VCaP (cell line): ENCODE measurements around the gene ICA1L.
"Not testable (repeated sequence)": the region's sequence is repeated elsewhere in the genome, so short reads cannot be mapped to it uniquely, and the experiment has no call there.

Experiments
- H3K27ac ChIP-seq: fragments of 450-650 bp; 2 replicates; pipeline ENCODE4 v1.5.1; 2017
- TF ChIP-seq, protein P1 (sequence below): fragments of 450-650 bp; conservative IDR thresholded peaks from 2 replicates; pipeline ENCODE4 v1.5.1; 2017; ENCODE audit warnings: mild to moderate bottlenecking, moderate library complexity

Gene ICA1L

DNA sequence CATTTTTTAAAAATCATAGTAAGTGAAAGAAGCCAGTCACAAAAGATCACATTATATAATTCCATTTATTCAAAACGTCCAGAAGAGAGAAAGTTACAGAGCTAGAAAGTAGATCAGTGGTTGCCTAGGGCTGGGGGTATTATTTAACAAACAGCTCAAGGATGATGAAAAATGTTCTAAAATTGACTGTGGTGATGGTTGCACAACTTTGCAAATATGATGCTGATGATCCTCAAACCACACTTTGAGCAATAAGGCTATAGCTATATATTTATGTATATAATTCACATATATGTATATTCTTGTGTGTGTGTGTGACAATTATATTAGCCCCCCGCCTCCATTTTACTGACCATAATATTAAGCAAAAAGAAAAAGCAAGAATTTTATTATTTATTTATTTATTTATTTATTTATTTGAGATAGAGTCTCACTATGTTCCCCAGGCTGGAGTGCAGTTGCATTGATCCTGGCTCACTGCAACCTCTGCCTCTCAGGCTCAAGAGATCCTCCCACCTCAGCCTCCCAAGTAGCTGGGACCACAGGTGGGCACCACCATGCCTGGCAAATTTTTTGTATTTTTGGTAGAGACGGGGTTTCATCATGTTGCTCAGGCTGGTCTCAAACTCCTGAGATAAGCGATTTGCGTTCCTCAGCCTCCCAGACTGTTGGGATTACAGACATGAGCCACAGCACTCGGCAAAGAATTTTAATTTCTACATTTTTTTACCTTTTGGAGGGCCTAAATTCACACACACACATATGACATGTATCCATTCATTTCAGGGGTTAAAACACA, 38.0 kb upstream of the ICA1L start:
- TF ChIP-seq, protein P1, sequence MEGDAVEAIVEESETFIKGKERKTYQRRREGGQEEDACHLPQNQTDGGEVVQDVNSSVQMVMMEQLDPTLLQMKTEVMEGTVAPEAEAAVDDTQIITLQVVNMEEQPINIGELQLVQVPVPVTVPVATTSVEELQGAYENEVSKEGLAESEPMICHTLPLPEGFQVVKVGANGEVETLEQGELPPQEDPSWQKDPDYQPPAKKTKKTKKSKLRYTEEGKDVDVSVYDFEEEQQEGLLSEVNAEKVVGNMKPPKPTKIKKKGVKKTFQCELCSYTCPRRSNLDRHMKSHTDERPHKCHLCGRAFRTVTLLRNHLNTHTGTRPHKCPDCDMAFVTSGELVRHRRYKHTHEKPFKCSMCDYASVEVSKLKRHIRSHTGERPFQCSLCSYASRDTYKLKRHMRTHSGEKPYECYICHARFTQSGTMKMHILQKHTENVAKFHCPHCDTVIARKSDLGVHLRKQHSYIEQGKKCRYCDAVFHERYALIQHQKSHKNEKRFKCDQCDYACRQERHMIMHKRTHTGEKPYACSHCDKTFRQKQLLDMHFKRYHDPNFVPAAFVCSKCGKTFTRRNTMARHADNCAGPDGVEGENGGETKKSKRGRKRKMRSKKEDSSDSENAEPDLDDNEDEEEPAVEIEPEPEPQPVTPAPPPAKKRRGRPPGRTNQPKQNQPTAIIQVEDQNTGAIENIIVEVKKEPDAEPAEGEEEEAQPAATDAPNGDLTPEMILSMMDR = no peak
- no peak overlapping the region; the same call in 1 of the 2 replicates for H3K27ac ChIP-seq

DNA sequence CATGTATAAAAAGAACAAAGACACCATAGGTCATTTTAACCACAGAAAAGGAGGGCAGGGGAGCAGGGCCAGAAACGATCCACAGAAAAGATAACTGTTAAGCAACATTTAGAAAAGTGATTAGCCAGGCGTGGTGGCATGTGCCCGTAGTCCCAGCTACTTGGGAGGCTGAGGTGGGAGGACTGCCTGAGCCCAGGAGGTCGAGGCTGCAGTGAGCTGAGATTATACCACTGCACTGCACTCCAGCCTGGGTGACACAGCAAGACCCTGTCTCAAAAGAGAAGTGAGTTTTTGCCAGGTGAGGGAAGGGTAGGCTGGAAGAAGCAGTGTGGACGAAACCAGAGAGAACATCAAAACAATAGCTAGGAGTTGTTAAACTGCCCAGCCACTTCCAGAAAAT, 36.6 kb upstream of the ICA1L start:
- no peak overlapping the region for H3K27ac ChIP-seq
- TF ChIP-seq, protein P1 = no peak

DNA sequence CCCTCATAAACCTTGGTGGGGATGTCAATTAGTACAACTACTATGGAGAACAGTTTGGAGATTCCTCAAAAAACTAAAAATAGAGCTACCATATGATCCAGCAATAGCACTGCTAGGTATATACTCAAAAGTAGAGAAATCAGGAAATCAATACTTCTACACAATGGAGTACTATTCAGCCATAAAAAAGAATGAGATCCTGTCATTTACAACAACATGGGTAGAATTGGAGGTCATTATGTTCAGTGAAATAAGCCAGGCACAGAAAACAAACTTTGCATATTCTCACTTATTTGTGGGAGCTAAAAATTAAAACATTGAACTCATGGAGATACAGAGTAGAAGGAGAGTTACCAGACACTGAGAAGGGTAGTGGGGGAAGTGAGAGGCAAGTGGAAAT, 33.9 kb upstream of the ICA1L start:
- not testable (repeated sequence) for H3K27ac ChIP-seq

DNA sequence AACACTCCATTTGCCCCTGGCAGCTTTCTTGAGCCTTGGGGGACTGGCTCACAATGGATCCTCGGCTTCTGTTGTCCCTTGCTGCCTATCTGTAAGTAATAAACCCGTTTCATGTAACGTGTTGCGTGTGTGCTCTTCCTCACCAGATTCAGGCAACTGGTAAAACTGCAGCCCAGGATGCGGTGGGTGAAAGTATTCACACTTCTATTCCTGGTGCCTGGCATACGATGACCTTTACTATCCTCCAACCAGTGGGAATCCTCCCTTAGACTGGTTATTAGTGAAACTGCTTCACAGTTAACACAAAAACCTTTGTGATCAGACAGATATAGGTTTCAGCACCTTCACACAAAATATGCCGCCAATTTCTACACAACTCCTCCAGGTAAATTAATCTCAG, 13.6 kb upstream of the ICA1L start:
- TF ChIP-seq, protein P1 = no peak
- H3K27ac ChIP-seq = no peak overlapping the region

DNA sequence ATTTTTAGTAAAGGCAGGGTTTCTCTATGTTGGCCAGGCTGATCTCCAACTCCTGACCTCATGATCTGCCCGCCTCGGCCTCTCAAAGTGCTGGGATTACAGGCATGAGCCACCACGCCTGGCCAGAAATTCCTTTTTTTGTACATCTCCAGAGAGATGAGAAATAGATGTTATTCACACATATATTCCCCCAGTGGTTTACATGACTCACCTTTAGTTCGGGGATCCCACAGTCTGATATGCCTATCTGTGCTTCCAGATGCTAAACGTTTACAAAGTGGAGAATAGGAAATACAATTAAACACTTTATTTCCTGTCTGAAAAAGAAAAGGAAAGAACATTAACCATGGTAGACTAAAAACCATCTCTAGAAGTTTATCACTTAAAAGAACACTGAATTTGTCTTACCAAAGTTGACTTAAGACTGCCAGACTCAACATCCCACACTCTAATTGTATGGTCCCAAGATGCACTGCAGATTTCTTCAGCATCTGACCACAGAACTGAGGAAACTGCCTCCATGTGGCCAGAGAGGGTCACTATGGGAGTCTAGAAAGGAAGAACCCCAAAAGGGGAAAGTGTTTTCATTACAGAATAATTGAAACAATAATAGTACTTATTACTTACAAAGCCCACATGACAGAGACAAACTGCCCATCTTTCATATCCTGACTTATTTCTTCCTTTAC, 12.6 kb upstream of the ICA1L start:
- TF ChIP-seq, protein P1 = no peak
- H3K27ac ChIP-seq = no peak overlapping the region

DNA sequence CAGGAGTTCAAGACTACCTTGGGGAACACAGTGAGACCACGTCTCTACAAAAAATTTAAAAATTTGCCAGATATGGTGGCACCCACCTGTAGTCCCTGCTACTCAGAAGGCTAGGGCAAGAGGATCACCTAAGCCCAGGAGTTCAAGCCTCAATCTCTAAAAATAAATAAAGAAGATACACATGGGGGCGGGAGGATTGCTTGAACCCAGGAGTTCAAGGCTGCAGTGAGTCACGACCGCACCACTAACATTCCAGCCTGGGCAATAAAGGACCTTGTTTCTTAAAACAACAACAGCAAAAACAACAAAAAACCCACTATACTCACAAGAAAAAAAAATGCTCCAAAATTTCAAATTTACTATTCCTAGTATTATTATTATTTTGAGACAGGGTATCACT, 10.0 kb upstream of the ICA1L start:
- H3K27ac ChIP-seq = no peak overlapping the region
- TF ChIP-seq, protein P1 = no peak

DNA sequence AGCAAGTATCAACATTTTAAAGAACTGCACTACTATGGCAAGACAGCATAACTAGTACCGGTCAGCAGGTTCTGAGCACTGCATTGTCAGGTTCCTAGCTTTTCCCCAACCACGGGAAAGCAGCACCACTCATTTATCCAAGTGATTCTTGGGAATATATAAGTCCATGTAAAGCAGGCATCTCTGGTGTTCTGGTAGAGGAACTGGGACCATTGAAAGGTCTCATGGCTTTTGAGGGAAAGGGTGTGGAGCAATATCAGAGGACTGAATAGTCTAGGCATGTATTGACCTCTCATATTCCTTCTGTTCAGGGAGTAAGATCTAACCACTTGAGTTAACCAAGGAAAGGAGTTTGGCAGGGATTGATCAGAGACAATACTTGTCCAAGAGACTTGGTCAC, 6.1 kb upstream of the ICA1L start:
- no peak overlapping the region for H3K27ac ChIP-seq
- TF ChIP-seq, protein P1 = no peak
